Parathyroid adenoma (tissue), 2 donors: ENCODE data around the gene COL18A1.

Experiments
- H2AFZ ChIP-seq: fragments of 300-600 bp; sonication (generic); one replicate; pipeline ENCODE4 v1.7.0; 2017; ENCODE audit warnings: antibody characterized with exemption, mild to moderate bottlenecking
- H3K27ac ChIP-seq: fragments of 300-600 bp; sonication (generic); one replicate; pipeline ENCODE4 v1.7.0; 2017
- H3K27me3 ChIP-seq: fragments of 300-600 bp; sonication (generic); one replicate; pipeline ENCODE4 v1.7.0; 2017; ENCODE audit warnings: low read length; ENCODE audit not compliant: control insufficient read depth, insufficient read depth
- H3K36me3 ChIP-seq: fragments of 300-600 bp; sonication (generic); one replicate; pipeline ENCODE4 v1.7.0; 2017; ENCODE audit warnings: low read length; ENCODE audit not compliant: control insufficient read depth, insufficient read depth
- H3K4me1 ChIP-seq: fragments of 300-600 bp; sonication (generic); one replicate; pipeline ENCODE4 v1.7.0; 2017; ENCODE audit warnings: control low read depth
- H3K4me2 ChIP-seq: fragments of 300-600 bp; sonication (generic); one replicate; pipeline ENCODE4 v1.7.0; 2017; ENCODE audit warnings: low read length
- H3K4me3 ChIP-seq: fragments of 300-600 bp; sonication (generic); one replicate; pipeline ENCODE4 v1.7.0; 2017; ENCODE audit warnings: low read depth, low read length
- H3K79me2 ChIP-seq: fragments of 300-600 bp; sonication (generic); one replicate; pipeline ENCODE4 v1.7.0; 2017; ENCODE audit warnings: control low read depth
- H3K9ac ChIP-seq: fragments of 300-600 bp; sonication (generic); one replicate; pipeline ENCODE4 v1.7.0; 2017; ENCODE audit warnings: mild to moderate bottlenecking
- H3K9me3 ChIP-seq: fragments of 300-600 bp; sonication (generic); one replicate; pipeline ENCODE4 v1.7.0; 2017; ENCODE audit warnings: low read length; ENCODE audit not compliant: control insufficient read depth
- TF ChIP-seq, protein P1 (sequence below): fragments of 300-600 bp; sonication (generic); IDR thresholded peaks from one replicate; pipeline ENCODE4 v1.7.0; 2017; ENCODE audit warnings: antibody characterized with exemption, mild to moderate bottlenecking
- donor health status: primary hyperparathyroidism.

The COL18A1 gene

DNA sequence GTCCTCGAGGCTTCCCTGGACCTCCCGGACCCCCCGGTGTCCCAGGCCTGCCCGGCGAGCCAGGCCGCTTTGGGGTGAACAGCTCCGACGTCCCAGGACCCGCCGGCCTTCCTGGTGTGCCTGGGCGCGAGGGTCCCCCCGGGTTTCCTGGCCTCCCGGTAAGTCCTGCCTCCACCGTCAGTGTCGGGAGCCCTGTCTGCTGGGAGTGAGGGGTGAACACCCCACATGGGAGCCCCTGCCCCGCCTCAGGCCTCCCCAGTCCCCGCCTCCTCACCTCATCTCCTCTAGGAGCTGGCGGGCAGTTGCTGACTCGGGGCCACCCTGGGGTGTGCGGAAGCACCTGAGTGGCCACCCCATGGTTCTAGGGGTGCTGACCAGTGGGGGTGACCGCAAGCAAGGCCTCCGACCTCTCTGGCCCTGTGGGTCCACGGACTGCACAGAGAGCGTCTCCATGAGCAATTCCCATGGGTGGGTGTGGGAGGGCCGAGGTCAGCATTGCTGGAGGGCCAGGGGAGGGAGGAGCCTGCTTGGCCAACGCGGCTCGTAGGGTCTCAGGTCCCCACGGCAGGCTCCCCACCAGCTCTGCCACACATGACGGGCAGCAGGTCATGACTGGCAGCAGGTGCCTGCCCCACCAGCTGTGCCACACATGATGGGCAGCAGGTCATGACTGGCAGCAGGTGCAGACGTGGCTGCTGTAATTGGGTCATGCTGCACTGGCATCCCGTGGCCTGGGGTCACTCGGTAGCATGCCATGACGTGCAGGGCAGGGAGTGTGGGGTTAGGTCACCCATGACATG, 75.9 kb downstream of the COL18A1 start:
- Histone ChIP-seq H3K27ac (no peak overlapping the region), H3K4me3 (no peak overlapping the region), H3K79me2 (no peaks in the 10 kb centered on the region), H3K4me2 (no peak overlapping the region), H3K9me3 (no peaks in the 10 kb centered on the region), H3K36me3 (no peaks in the 10 kb centered on the region), H3K4me1 (no peaks in the 10 kb centered on the region), H3K27me3 (no peaks in the 10 kb centered on the region), H2AFZ (no peak overlapping the region), H3K9ac (no peak overlapping the region)
- TF ChIP-seq, protein P1, sequence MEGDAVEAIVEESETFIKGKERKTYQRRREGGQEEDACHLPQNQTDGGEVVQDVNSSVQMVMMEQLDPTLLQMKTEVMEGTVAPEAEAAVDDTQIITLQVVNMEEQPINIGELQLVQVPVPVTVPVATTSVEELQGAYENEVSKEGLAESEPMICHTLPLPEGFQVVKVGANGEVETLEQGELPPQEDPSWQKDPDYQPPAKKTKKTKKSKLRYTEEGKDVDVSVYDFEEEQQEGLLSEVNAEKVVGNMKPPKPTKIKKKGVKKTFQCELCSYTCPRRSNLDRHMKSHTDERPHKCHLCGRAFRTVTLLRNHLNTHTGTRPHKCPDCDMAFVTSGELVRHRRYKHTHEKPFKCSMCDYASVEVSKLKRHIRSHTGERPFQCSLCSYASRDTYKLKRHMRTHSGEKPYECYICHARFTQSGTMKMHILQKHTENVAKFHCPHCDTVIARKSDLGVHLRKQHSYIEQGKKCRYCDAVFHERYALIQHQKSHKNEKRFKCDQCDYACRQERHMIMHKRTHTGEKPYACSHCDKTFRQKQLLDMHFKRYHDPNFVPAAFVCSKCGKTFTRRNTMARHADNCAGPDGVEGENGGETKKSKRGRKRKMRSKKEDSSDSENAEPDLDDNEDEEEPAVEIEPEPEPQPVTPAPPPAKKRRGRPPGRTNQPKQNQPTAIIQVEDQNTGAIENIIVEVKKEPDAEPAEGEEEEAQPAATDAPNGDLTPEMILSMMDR = no peak

DNA sequence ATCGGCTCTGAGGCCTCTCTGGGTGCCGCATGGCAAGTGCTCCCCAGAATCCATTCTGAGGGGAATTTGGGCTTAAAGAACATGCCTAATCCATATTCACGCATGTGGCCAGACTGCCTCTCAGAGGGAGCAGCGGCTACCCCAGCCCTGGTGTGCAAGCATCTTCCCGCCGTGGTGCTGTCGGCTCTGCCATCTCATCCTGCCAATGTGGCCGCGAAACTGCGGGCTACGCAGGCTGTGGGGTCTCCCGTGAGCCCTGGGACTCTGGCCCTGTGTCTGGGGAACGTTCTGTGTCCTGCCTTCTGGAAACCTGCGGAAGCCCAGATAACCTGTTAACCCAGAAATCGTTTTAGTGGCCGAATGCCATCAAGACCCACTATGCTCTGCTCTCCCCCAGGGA, 76.6 kb downstream of the COL18A1 start:
- H2AFZ ChIP-seq = no peak overlapping the region
- no peaks in the 10 kb centered on the region for H3K4me1 ChIP-seq
- TF ChIP-seq, protein P1 = no peak

DNA sequence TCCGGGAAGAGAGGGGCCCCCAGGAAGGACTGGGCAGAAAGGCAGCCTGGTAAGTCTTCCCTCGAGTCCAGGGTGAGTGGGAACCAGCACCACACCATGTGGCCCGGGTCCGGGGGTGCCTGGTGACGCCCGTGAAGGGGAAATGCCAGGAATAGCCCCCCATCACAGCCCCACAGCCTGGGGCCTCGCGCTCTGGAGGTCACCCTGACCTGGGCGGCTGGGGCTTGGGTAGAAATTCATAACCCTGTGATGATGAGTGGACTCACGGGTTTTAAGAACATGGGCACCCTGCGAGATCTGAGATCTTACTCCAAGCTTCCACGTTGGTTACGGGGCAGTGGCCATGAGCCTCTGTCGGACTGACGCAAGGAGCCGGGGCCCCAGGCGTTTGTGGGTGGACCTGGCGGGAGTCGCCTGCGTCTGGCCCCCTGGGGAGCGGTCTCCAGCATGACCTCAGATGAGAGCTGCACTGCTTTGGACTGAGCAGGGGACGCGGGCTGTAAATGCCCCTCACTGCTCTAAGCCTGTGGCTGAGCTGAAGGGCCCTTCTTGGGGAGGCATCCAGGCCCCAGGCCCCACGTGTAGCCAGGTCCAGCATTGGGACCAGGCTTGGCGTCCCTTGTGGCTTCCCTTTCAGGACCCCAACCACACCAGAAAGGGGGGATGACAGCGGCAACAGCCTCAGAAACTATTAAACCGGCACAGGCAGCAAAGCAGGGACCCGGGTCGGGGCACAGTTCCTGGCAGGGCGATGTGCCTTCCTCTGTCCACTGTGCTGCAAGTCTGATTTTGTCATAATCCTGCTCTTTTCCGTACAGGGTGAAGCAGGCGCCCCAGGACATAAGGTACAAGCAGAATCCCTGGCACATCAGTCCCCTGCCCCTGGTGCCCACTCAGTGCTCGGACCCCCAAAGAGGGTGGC, 77.3 kb downstream of the COL18A1 start:
- Histone ChIP-seq H2AFZ (no peak overlapping the region), H3K27me3 (no peaks in the 10 kb centered on the region), H3K4me3 (no peak overlapping the region), H3K27ac (no peak overlapping the region), H3K4me2 (no peak overlapping the region), H3K4me1 (no peaks in the 10 kb centered on the region), H3K36me3 (no peaks in the 10 kb centered on the region), H3K9ac (no peak overlapping the region), H3K79me2 (no peaks in the 10 kb centered on the region), H3K9me3 (no peaks in the 10 kb centered on the region)
- TF ChIP-seq, protein P1 = no peak

More for the DNA sequence above, 76.6 kb downstream of the COL18A1 start:
- H3K27me3 ChIP-seq = no peaks in the 10 kb centered on the region
- H3K4me3 ChIP-seq = no peak overlapping the region
- no peaks in the 10 kb centered on the region for H3K79me2 ChIP-seq
- H3K9me3 ChIP-seq = no peaks in the 10 kb centered on the region
- H3K9ac ChIP-seq = no peak overlapping the region
- H3K36me3 ChIP-seq = no peaks in the 10 kb centered on the region
- no peak overlapping the region for H3K4me2 ChIP-seq
- H3K27ac ChIP-seq = no peak overlapping the region

DNA sequence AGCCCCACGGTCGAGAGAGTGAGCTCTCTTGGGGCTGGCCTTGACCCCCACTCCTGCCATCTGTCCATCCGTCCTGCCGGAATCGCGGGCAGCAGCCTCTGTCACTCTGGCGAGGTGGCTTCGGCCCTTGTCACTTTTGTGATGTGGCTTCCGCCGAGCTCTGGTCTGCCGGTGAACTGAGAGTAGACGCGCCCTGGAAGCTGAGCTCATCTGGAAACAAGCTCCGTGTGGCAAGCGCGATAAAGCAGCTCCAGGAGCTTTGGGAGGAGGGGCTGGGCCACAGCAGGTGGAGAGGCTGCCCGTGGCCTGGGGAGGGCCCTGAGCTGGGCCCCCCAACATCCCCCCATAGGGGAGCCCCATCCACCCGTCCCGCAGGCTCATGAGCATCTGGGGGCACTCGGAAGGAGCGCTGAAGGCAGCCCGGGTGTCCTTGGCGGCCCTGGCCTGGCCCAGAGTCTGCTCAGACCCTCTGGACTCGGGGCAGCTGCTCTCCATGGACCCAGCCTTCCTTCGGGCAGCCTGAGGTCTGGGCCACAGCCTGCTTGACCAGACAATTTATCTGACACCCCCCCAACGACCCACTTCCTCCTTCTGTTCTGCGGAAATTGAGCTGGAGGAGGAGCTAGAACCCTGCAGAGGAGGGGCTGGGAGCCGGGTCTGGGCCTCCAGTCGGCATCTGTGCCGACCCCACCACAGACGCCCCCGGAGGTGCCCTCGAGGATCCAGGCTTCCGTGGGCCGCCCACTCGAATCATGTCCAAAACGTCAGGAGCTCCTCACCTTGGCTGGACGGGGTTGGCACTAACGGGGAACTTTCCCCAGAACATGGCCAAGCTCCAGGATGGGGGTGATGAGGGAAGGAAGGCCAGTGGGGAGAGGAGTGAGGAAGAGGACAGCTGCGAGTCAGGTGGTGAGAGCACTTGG, 78.2 kb downstream of the COL18A1 start:
- Histone ChIP-seq H3K79me2 (no peaks in the 10 kb centered on the region), H2AFZ (no peak overlapping the region), H3K4me3 (no peak overlapping the region), H3K4me2 (no peak overlapping the region), H3K27ac (no peak overlapping the region), H3K4me1 (no peaks in the 10 kb centered on the region), H3K9me3 (no peaks in the 10 kb centered on the region), H3K9ac (no peak overlapping the region), H3K36me3 (no peaks in the 10 kb centered on the region), H3K27me3 (no peaks in the 10 kb centered on the region)
- TF ChIP-seq, protein P1 = no peak
